ENCODE measurements around the gene DLD.
"Not testable (repeated sequence)": the region's sequence is repeated elsewhere in the genome, so short reads cannot be mapped to it uniquely, and the experiment has no call there.

DLD gene

DNA sequence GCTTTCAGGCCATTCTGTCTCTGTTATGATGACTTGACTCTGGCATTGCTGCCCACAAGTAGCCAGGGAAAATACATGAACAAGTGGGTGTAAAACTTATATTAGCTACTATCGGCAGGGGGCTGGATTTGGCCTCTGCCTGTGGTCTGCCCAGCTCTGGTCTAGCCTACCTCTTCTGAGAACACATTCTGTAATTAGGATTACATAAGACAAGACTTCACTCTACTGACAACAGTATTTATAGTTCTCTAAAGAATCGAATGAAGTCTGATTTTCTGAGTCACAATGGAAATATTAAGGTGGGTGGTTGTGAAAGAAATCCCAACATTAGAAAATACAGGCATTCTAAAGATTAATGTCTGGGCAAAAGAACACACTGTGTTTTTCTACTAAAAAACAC lies 55.5 kb downstream of the DLD start:
- DNase-seq = no peak

DNA sequence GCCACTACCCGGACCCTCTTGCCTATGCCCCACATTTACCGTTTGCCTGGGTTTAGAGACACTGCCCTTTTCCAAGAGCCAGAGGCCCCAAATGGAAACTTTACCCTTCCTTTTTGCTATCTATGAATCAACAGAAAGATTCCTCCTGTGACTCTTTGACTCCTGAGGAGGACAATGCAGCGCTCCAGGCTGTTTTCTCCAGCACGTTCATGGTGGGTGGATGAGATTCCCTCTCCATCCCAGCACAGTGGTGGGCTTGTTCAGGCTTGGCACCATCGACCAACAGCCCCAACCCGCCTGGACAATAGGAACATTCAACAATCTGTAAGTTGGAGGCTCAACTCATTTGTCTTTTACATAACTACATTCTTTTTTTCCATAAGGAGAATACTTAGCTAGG lies 55.9 kb downstream of the DLD start:
- DNase-seq = no peak

DNA sequence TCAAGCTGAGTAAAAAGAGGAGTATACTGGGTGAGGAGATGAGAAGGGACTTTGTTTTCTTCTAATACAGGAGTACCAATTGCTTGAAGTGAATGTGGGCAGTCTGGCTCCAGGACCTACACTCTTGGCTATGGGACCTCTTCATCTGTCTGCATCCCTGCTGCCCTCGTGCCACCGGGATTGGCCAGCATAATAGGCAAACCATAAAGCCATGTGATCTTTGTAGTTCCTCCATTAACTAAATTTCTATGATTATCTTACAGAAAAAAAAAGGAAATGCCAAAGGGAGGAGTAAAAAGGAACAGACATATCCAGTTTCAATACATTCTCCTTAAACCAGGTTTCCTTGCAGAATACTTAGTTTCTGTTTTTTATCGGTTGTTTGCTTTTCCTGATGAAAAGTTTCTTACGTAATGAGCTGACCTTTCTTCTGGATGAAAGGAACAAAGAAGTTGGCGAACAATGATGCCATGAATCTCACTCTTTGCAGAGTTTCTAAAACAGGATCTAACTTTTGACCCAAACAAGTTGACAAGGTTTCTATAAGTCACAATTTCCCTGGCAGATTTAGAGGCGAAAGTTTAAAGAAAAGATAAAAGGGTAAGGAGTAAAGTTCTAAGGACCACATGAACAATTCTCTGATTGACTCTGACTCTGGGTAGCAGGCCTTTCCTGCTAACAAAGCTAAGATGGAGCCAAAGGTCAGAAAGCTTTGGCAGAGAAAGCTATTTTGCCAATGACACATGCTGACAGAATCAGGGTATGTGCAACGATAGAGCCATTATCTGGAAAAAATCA lies 57.9 kb downstream of the DLD start:
- DNase-seq = peak; percentile 91

DNA sequence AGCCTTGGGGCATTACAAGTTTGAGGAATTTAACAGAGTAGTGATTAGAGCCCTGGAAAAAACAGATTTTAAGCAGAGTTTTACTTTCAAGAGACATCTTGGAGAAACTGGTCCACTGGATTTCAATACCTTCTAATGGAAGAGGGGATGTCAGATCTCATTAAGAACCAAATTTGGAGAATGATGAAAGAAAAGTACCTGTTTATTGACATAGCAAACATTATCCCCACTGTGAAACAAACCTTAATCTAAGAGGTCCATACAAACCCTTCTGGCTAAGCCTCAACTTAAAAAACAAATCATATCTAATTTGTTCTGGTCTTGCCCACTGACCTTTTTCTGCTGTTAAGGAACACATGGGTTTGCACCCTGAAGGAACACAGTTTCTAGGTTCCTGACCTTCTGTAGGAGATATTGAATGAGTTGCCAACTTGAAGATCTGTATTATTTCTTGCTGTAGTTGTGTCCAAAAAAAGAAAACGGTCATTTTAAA lies 58.5 kb downstream of the DLD start:
- DNase-seq = no peak

DNA sequence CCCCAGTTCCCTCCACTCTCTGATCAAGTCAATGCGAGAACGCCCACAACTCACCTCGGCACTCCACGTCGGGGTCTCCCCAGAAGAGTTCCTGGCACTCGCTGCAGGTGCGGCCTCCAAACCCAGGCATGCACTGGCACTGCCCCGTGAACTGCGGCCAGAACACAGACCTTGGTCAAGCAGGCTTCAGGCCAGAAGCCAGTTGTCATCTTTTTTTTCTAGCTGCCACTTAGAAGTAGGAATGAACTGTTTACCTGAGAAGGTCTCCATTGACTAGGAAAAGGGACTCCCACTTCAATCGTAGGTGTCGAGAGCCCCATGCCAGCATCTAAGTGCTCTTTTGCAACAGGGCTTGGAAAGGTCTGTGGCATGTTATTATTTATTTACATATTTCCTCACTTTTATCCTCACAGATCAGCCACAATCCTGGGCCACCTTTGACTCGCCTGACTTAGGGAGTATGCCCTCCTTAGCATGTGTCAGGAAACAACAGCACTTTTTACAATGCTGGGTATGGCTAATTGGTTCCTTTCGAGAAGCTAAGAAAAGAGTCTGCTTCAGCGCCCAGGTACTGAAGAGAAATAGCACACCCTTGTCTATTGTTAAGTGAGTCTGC lies 60.3 kb downstream of the DLD start:
- no peak for DNase-seq

DNA sequence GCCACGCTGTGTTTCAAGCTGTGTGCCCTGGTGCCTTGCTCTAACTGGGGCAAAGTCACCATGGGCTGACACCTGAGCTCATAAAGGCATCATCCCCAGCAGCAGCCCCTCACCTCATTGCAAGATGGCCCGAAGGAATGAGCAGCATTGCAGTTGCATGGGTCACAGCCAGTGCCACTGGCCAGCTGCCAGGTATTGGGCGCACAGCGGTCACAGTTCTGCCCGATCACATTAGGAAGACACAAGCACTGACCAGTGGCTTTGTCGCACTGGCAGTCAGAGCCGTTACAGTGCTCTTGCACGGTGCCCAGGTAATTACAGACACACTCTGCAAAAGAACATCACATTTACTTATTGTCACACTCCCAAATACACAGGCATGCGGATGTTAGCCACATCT lies 60.9 kb downstream of the DLD start:
- DNase-seq = no peak

DNA sequence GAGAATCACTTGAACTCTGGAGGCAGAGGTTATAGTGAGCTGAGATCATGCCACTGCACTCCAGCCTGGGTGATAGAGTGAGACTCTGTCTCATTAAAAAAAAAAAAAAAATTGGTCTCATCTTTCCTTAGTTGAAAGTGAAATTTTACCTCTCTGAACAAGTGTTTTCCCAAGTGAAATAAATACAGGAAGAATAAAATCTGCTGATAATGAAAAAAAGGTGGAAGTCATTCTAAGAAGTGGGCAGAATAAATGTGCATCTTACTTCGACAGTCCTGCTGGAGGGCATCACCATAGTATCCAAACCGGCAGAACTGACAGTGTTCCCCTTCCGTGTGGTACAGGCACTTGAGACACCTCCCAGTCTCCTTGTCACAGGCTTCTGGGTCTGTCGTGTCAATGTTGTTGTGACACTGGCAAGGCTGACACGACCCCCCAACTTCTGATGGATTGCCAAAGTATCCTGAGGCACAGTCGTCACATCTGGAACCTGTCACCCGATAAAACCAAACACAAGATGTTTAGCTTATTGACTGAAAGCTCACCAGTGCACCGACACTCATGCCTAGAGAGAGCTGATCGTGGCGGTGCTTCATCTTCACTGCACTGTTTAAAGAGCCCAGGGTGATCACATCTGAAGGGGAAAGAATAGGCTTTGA lies 62.4 kb downstream of the DLD start:
- DNase-seq = no peak

DNA sequence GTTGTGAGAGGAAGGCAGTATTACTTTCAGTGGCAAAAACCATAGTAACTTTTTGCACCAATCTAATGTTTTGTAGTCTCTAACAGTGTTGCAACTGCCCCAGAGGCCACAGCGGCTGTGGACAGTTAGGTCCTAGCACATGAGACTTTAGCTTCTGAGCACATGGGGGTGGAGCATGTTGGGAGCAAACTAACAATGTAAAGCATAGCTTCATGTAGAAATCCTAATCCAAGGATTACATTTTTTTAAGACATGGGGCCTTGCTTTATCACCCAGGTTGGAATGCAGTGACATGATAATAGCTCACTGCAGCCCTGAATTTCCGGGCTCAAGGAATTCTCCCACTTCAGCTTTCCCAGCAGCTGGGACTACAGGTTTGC lies 62.9 kb downstream of the DLD start:
- DNase-seq = peak; percentile 53

DNA sequence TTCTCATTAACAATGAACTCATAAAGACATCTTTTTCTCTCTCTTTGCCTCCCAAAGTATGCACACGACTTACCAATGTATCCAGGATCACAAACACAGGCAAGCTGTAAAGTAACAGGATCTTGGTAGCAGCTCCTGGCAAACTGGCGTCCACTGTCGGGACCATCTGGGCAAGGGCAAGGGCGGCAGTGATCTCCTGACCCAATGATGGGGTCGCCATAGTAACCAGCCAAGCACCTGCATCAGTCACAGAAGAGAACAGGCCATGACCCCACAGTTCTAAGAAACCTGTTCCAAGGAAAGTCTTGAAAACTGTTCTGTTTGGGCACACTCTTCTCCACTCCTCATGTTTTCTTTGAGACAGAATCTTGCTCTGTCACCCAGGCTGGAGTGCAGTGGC lies 64.4 kb downstream of the DLD start:
- no peak for DNase-seq

DNA sequence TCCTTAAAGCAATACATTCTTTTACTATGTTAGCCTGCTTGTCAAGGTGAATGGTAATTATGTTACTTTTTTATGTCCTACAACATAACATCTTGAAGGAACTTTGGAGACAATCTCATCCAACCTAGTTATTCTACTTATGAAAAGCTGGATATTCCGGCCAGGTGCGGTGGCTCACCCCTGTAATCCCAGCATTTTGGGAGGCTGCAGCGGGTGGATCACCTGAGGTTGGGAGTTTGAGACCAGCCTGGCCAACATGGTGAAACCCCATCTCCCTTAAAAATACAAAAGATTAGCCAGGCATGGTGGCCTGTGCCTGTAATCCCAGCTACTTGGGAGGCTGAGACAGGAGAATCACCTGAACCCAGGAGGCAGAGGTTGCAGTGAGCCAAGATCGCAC lies 66.0 kb downstream of the DLD start:
- DNase-seq = not testable (repeated sequence)

DNA sequence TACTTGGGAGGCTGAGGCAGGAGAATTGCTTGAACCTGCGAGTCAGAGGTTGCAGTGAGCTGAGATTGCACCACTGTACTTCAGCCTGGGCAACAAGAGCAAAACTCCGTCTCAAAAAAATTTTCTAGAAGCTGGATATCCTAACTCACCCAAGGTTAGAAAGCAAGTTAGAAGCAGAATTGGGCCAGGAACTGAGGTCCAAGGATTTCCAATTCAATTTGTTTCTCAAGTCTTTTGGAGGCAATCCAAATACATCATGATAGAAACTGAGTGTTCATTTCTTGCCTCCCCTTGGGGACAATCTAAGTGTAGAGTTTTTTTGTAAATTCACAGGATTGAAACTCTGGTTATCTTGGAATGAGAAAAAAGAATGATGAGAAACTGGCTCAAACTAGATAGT lies 66.5 kb downstream of the DLD start:
- DNase-seq = no peak

DNA sequence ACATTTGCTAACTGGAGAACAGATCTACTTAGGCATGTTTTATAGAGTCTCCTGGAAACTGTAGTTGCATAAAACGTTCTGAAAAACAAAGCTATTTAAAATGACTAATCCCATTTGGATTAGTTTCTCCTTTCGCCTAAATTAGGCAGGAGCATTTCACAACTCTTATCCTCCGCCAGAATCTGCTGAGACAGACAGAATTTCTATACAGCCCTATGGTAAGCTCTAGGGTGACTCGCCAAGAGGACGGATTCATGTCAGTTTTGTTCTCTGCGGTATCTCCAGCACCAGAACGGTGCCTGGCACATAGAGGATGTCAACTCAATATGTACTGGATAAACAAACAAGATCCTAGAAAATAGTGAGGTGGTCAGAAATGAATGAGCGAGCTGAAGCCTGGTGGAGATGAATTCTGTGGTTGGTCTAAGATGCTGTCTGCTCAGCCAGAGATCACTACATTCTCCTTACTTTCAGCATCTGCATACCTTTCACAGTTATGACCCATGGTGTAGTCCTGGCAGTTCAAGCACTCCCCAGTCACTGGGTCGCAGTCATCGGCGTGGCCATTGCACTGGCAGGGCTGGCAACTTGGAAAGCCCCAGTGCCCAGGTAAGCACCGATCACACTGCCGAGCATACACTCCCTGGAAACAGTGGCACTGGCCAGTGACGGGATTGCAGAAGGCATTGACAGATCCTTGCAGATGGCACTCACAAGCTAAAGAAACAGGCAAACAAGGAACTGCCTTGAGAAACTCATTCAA lies 68.0 kb downstream of the DLD start:
- peak; percentile 84 for DNase-seq

DNA sequence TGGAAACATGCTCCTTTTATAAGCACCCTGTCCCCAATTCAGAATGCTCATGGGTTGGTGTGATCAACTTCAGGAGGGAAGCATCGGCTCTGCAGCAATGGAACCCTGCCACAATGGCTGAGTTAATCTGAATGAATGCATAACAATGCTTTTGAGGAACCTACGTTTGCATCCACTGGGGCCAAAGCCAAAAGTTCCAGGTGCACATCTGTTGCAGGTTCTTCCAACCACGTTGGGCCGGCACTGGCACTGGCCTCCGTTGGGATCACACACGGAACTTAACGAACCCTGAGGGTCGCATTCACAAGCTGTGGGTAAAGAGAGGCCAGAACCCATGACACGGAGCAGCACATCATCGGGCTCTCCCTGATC lies 68.5 kb downstream of the DLD start:
- no peak for DNase-seq

DNA sequence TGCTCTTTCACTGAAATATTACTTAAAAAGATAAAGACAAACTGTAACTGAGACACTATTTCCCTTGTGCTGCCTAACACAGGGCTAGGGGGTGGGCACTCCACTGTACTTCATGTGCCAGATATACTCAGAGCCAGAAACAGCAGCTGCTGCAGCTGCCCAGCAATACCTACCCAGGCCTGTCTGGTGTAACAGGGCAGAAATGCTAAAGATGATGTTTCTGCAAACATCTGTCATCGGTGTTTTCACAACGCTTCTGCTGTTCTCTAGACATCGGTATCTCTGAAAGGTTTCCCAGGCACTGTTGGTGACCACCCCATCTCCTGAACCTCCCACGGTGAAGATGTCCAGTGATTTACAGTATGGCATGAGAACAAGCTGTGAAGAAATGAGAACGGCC lies 69.3 kb downstream of the DLD start:
- no peak for DNase-seq

DNA sequence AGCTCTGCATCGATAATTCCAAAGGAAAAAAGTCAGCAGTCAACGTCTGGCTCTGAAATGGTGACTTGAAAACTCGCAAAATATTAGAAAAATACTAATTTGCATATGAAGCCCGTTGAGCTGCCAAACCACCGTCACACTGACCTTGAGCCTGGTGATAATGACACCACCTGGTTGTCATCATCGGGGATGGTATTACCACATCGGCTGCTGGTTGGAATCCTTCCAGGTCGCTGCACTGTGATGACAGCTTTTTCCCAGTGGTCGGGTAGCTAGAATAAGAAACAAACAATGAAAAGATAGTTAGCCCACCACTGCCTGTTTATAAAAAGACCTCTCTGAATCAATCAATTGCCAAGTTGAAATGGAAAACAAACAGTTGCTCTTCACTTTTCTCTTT lies 70.4 kb downstream of the DLD start:
- no peak for DNase-seq

DNA sequence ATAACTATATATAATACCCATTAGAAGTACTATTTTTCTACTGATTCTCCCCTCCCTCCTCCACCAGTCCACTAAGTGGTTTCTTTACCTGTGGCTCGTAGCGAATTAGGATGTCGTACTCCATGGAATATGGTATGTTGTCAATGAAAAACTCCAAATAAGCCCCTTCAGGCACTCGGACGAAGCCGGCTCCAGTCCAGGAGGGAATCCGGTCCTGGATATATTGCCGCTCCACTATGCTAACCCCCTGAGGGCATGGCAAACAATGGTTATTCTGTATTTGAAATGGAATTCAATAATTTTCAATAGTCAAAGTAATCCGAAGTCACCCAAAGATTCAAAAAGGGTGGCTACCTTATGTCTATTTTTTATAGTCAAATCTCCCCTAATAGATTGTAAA lies 71.8 kb downstream of the DLD start:
- no peak for DNase-seq

DNA sequence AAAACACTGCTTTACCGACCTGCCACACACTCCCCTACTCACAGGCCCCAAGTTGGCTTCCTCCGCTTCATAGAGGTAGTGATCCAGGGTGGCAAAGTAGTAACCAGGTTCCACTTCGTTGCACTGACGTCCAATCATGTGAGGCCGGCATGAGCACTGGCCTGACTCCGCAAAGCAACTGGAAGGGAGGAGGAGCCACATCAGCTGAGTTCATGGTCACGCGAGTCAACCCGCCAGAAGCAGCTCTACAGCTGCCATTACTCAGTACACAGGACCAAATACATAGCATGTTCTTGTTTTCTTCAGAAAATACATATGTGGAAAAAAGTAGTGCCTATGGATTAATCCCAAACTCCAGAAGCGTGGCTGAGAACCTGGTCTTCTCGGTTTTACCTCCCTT lies 73.5 kb downstream of the DLD start:
- DNase-seq = no peak

DNA sequence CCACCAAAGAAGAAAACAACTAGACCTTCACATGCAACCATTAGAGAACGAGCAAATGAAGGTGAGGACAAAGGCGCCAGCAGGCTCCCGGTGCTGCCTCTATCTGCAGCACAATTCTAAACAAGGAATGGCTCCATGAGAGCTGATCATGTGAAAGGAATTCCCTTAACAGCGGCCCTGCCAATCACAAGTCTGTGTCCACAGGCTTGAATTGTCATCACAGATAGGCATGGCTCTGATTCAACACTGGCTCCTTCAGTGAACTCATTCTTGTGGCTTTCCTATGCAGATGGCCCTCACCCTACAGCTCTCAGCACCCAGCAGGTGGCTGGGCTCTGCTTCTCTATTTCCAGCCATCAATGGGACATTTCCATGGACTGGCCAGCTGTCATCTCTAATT lies 75.7 kb downstream of the DLD start:
- peak; percentile 85 for DNase-seq

DNA sequence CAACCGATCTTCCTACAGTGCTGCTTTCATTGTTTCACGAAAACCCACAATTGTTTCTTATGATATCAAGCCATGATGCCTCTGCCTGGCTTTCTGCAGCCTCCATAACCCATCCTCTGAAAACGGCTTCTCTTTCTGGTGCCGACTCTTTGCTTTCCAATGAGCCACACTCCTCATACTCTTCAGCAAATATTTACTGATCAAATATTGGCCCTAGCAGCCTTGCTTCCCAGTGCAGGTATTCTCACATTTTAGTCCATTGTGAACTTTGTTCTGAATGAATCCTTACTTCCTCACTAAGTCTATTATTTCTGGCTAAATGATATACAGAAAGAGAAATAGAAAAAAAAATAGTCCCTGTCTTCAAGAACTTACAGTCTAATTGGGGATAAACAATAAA lies 76.4 kb downstream of the DLD start:
- no peak for DNase-seq

DNA sequence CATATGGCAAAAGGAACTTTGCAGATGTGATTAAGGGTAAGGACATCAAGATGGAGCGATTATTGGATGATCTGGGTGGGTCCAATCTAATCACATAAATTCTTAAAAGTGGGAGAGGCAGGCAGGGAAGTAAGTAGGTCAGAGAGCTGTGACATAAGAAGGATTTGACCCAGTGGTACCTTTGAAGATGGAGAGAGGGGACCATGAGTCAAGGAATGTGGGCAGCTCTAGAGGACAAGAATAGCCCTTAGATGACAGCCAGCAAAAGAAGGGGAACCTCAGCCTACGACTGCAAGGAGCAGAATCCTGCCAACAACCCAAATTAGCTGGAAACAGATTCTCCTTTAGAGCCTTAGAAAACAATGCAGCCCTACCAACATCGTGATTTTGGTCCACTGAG lies 77.5 kb downstream of the DLD start:
- no peak for DNase-seq

DNA sequence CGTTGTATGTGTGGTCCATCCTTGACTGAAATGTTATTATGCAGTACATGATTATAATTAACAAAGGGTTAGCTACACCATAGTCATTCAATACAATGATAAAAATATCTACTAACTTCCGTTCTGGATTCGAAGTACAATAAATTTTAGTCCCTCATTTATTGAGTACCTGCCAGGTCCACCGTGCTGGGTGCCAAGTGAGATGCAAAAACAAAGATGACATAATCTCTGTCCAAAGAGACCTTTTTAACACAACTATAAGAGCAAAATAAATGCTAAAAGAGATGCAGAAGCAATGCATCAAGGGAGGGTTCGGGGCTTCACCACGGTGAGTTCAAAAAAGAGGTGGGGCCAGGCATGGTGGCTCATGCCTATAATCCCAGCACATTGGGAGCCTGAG lies 78.9 kb downstream of the DLD start:
- DNase-seq = no peak
